Retina (tissue), 1 donor: ENCODE measurements around the gene AK5.

Source experiments
- DNase-seq: peaks from one replicate; pipeline ENCODE4 v3.0.0-alpha.2; 2016

AK5 gene

DNA sequence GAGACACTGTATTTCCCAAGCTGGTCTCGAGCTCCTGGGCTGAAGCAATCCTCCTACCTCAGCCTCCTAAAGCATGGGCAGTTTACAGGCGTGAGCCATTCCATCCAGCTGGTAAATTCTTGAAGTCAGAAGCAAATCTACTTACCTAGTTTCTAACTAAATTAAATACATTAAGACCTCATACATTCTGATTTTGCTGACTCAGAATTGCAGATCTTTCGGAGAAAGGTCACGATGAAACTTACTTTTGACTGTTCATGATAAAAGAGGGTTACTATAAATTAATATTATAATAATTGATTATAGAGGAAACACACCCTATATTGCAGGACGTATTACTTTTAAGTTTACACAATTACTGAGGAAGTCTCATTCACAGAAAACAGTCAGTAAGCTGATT lies 268.3 kb downstream of the AK5 start:
- DNase-seq = no peak

DNA sequence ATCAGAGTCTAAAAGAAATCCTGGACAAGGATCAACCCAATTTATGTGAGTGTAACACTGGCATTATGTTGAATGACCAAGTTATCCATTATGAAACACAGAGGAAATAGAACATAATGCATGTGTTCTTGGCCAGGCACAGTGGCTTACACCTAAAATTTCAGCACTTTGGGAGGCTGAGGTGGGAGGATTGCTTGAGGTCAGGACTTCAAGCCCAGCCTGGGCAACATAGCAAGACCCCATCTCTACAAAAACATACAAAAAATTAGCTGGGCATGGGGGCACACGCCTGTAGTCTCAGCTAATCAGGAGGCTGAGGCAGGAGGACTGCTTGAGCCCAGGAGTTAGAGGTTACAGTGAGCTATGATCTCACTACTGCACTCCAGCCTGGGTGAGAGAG lies 270.8 kb downstream of the AK5 start:
- DNase-seq = no peak

DNA sequence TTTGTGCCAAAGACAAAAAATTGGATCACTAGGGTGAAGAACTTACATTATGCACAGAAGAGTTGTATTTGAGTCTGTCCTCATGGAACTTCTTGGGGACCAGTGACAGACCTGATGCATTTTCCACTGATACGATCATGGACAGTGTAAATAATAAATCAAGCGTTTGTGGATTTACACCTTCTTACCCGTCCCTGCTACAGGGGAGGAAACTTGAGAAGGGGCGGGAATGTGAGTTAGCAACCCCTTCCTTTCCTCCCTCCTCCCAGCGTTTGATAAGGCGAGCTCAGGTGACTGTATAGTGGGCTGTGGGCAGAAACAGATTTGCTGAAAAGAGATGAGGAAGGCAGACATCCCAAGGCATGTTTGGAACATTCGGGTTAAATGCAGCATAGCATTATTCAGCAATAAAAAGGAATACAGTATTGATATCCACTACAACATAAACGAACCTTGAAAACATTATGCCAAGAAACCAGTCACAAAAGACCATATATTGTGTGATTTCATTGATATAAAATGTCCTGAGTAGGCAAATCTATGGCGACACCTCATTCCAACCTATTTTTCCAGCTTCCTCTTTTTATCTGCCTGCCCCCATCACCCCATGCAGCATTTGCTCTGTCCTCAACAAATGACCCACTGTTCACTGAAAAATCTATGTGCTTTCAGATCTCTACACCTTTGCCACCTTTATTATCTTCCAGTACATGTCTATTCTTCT lies 271.9 kb downstream of the AK5 start:
- DNase-seq = no peak

DNA sequence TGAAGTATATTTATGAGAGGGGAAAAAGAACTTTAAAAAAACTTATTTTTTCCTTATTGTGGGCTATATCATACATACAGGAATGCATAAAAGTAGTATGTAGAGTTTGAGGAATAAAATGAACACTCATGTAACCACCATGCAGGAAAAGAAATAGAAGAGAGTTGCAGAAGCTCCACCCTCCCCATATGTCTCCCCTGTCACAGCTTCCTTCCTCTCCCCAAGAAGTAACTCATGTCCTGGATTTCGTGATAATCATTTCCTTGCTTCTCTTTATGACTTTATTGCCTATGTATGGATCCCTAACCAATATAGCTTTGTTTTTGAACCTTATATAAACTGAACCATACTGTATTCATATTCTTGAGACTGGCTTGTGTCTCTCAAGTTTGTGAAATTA lies 274.2 kb downstream of the AK5 start:
- DNase-seq = no peak

DNA sequence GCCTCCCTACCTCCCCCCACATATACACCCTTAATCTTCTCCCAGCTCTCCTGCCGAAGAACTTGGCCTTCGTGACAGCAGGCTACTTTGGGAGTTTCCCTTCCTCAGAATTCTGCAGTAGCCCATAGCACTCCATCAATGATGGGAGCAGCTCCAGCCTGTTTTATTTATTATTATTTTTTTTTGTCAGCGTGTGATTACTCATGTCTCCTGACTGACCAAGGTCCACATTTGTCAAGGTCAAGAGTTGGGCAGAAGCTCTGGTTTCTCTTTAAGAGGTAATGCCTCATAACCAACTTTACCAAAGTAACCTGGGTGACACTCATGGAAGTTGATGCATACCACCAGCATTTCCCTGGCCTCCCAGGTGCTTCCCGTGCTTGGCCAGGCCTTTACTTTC lies 275.2 kb downstream of the AK5 start:
- DNase-seq = no peak

DNA sequence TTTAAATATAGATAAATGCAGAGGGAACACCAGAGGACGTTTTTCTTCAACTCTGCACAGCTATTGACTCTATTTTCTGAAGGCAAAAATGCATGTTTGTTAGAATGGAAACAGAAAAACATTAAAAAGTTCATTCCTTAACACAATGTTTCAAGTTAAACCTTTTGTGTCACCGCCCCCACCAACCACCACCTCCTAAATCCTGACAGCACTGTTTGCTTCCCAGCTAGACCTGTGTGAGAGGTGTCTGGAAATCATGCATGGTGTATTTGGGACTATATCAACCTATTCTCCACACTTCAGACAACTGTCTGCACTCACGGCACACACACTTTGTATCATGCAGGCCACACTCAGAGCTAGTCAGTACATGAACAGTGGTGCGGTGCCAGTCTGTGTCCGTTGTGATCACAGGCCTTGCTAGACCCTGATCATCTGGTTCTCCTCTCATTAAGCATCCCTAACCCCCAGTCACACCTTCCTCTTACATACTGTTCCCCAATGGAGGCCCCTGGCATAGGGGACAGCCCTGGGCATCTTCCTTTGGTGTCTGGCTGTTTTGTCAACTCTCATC lies 276.9 kb downstream of the AK5 start:
- DNase-seq = no peak

DNA sequence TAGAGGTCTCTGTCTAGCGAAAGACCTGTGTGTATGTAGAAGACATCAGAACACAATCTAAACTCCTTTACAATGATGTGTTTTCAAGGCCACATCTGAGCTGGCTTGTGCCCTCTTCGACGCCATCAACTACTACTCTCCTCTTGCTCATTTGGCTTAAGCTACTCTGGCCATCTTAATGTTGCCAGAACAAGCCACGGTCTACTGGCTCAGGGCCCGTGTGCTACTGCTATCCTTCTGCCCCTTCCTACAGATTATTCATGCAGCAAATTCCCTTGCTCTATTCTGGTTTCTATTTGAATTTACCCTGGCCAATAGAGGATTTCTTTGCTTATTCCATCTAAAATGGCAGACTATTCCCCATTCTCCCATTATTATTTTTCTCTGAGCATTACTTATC lies 278.9 kb downstream of the AK5 start:
- no peak for DNase-seq

DNA sequence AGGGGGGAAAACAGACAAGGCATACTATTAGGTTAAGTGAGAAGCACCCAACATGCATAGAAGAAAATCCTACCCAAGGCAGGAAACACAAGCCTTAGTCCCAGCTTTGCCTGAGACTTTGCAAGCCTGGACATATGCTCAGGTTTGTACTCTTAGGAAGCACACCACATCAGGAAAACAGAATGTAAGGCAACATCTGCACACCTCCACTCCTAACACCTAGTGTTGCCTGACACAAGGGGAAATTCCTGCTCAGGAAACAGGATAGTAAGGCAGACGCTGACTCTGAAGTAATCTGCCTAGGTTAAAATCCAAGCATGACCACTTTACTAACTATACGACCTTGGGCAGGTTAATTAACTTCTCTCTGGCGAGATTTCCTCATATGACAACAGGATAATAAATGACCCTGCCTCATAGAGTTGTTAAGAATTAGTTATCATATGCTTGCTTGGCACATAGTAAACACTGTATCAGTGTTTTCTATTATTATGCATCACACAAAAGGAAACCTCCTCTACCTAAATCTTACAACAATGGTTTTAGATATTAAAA lies 280.9 kb downstream of the AK5 start:
- no peak for DNase-seq

DNA sequence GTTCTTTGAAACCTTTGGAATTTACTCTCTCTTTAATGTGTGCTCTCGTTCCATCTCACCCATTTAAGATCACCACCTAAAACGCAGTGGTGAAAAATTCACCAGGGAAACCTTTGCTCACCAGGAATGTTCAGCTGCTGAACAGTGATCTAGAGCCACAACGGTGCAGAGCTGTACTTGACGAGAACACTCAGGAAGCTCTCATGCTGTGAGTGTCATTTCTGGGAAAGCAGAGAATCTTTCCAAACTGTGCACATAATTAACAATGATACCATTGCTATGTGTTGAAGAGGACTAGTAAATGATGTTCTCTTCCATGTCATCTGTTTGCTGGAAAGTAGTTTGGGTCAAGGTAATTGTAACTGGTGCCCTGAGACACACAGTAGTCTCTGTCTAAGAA lies 283.5 kb downstream of the AK5 start:
- DNase-seq = no peak

DNA sequence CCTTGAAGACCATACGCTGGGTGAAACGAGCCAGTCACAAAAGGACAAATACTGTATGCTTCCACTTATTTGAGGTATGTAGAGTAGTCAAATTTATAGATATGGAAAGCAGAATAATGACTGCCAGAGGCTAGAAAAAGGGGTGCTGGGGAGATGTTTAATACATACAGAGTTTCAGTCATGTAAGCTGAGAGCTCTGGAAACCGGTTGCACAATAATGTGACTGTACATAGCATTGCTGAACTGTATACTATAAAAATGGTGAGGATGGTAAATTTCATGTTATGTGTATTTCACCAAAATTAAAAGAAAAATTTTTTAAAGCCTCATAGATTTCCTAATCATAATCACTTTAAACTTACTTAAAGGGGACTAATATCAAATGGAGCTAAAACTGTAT lies 289.8 kb downstream of the AK5 start:
- DNase-seq = no peak

DNA sequence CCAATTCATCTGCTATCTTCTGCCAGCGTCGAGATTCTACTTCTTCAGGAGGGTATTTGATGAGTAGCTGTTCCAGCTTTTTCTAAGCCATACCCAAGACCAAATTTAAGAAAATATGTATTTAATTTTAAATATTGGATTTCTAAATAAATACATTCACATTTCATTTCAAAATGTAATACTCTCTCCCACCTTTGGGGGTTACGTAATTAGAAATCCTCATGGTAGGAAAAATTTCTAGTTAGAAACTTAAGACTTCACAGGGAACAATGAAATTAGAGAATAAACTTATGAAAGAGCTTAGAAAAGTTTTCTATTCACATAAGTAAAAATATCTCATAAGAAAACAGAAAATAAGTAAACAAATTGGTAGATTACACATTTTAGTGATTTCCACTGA lies 297.7 kb downstream of the AK5 start:
- no peak for DNase-seq

DNA sequence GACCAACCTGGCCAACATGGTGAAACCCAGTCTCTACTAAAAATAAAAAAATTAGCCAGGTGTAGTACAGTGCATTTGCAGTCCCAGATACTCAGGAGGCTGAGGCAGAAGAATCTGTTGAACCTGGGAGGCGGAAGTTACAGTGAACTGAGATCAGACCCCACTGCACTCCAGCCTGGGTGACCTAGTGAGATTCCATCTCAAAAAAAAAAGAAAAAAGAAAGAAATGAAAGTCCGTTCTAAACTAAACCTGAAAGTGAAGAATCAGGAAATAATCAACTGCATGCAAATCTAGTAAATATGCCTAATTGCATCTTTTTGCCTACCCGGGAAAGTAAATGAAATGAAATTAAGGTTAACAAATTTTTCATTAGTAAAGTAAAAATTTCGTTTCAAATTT lies 301.1 kb downstream of the AK5 start:
- DNase-seq = no peak

DNA sequence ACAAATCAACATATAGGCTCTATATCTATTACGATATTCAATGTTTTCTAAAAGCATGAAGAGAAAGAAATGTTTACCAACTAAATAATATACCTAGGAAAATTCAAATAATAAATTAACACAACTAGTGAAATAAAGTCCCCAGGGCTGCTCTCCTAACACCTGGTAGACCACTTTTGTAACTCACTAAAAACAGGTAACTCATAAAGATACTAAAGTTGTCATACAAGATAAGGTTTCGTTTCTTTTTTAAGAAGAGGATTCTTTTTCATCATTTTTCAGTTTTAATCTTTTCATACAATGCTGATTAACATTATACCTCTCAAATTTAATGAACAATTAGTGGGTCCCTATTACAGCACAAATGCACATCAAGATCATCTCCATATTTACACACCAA lies 301.7 kb downstream of the AK5 start:
- no peak for DNase-seq

DNA sequence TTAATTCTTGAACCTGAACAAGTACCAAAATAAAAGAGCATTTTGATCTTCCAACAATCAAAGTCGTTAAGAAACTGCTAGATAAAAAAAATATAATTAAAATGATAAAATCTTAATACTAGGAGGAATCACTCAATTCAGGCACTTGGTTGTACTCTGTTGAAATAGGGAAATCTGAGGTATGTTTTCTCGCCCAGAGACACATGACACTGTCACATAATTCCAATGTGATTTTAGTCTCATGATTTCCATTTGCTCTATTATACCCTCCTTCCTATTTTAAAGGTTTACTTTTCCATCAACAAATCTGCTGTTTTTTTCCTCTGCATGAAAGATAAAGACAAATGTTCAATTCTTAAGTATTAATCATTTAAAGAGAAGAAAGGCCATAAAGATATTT lies 303.1 kb downstream of the AK5 start:
- no peak for DNase-seq

DNA sequence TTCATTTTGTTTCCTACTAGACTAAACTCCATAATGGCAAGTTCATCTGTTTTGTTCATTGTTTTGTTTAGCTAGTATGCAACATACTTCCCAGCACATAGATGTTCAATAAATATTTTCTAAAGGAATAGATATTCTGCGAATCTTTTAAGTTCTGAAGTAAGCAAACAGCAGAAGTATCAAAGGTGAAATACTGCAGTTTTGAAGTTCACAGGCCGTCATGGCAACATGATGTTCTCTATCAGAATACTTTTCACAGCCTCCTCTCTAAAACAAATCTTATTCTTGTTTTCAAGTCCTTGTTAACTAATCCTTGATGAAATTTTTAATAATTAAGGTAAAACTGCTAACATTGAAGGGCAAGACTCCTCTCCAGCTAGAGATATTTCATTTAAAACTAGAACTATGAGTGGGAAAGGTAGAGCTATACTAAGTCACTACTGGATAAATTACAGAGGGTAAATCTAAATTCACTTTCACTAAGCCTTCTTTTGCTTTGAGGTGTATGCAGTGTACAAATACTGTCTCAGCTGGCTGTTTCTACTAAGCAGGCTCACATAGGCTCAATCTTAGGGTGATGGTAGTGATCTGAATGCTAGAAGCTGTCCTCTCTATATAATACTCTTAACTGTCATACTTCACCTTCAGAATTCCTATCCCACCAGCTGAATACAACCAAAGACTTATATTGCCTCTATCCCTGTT lies 303.9 kb downstream of the AK5 start:
- DNase-seq = no peak

DNA sequence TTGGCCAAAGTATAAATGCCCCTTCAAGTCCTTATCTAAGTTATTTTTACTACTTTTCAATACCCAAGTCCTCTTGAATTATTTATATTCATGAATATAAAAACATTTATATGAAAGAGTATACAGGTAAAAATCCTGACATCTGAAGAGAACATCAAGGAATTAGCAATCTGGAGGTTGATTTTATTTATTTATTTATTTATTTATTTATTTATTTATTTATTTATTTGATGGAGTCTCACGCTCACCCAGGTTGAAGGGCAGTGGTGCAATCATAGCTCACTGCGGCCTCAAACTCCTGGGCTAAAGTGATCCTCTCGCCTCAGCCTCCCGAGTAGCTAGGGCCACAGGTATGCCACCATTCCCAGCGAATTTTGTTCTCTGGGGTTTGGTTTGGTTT lies 307.4 kb downstream of the AK5 start:
- DNase-seq = no peak

DNA sequence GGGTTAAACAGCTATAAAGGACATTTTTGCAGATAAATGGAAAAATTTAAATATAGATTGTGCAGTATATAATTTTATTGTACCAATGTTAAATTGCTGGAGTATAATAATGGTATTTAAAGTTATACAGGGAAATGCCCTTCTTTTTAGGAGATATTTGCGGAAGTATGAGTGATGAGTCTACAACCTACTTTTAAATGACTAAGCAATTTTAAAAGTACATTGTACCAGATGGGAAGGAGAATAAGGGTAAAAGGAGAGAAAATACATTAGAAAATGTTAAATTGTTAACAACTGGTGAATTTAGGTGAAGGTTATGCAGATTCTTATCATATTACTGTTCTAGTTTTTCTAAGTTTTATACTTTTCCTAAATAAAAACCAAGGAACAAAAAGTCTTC lies 308.8 kb downstream of the AK5 start:
- no peak for DNase-seq

DNA sequence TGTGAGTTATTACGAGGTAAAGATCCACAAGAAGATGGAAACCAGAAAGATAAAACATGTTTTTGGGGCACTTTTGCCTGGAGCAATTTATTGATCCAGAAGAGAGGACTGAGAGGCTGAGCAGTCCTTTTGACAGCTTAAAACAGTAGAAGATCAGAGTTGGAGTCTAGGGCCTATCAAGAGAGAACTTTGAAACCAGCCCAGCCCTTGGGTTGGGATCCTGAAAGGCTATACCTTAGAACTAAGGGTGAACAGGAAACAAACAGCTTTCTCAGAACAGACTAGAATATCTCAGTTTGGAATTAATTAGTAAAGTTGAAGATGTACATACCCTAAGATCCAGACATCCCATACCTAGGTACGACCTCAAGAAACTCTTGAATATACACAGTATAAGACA lies 311.1 kb downstream of the AK5 start:
- no peak for DNase-seq

DNA sequence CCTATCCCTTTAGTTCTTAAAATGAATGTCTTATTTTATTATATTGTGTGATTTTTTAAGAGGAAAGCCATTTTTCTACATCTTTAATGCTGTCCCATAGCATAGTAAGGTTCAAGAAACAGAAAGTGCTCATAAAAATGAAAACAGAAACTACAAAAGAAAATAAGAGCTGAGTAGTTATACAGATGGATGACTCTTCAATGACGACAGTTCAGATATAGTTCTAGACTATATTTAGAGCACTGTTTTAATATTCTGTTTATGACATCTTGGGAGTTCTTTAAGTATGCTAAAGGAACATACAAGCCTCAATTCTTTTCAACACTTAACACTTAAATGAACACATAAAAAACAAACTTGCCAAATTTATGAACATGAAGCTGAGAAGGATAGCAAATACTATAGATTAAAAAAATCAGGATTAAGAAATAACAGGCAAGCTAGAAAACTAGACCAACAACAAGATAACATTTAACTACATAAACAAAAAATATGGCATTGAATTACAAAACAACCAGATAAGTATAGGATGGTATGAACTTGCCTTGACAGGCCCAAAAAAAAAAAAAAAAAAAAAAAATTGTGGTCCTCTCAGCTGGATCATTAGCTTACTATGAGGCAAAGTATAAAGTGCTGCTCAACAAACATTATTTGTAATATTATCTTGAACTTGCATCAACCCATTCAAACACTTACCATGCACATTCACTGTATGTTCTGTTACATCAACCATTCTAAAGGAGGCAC lies 312.7 kb downstream of the AK5 start:
- DNase-seq = no peak

DNA sequence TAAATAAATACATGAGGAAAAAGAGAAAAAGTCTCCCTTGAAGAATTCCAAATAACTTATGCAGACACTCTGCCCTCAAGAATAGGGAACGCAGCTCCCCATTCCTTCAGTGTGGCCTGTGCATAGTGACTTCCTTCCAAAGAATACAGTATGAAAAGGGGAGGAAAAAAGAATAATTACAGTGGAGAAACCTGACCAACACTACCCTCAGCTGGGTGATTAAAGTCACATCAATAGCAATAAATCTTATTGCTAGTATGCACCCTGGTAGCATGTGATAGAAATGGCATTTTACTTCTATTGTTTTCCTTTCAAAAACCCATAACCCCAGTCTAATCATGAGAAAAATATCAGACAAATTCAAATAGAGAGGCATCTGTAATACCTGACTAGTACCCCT lies 315.5 kb downstream of the AK5 start:
- DNase-seq = no peak

DNA sequence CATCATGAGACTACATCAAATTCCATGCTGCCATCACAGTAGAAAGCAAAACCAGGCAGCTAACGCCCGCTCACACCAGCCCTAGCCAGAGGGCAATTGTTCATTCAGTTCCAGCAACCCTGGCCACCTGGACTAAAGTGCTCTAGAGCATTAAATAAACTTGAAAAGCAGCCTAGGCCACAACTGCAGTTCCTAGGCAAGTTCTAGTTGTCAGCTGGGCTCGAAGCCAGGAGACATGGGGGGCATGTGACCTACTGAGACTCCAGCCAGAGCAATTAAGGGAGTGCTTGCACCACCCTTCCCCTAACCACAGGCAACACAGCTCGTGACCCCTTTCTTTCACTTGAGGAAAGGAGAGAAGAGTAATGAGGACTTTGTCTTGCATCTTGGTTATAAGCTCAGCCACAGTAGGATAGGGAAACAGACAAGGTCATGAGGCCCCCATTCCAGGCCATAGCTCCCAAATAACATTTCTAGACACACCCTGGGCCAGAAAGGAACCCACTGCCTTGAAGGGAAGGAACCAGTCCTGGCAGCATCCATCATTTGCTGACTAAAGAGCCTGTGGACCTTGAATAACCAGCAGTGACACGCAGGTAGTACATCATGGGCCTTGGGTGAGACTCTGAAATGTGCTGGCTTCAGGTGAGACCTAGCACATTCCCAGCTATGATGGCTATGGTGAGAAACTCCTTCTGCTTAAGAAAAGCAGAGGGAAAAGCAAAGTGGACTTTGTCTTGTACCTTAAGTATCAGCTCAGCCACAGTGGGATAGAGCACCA lies 323.6 kb downstream of the AK5 start:
- DNase-seq = no peak

DNA sequence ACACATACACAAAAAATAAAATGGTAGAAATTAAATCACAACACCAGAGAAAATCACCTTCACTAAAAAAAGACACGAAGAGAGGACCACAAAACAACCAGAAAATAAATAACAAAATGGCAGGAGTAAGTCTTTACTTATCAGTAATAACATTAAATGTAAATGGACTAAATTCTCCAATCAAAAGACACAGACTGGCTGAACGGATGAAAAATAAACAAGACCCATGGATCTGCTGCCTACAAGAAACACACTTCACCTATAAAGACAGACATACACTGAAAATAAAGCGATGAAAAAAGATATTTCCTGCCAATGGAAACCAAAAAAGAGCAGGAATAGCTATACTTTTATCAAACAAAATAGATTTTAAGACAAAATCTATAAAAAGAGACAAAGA lies 327.1 kb downstream of the AK5 start:
- DNase-seq = no peak
